ENCODE results near the gene TMEM151B.
"Not testable (repeated sequence)": the region's sequence is repeated elsewhere in the genome, so short reads cannot be mapped to it uniquely, and the experiment has no call there.

TMEM151B gene

GRCh38 chr6:44339763-44340625 is 69.7 kb downstream of the TMEM151B start:
- no peak for DNase-seq

GRCh38 chr6:44341095-44341890 is 71.0 kb downstream of the TMEM151B start:
- no peak for DNase-seq

GRCh38 chr6:44342052-44342451 is 71.8 kb downstream of the TMEM151B start:
- no peak for DNase-seq

- no peak for DNase-seq
These were observed 72.2 kb downstream of the TMEM151B start, which contains the start of gene SPATS1 for GRCh38 chr6:44342489-44342888. Gene SPATS1 (plus strand): TSS chr6:44342650. CDS start chr6:44343096, 446 bp downstream.

- DNase-seq, result not testable (repeated sequence)
These were observed 76.6 kb downstream of the TMEM151B start for GRCh38 chr6:44346818-44347217.

- no peak for DNase-seq
These were observed 79.8 kb downstream of the TMEM151B start for GRCh38 chr6:44349904-44350649.

GRCh38 chr6:44350650-44350994 is 80.4 kb downstream of the TMEM151B start:
- DNase-seq, result not testable (repeated sequence)

- DNase-seq, result no peak
These were observed 82.0 kb downstream of the TMEM151B start for GRCh38 chr6:44352259-44352658.

GRCh38 chr6:44353336-44353735 is 83.1 kb downstream of the TMEM151B start:
- DNase-seq, result no peak

GRCh38 chr6:44355640-44356039 is 85.4 kb downstream of the TMEM151B start:
- DNase-seq, result no peak

GRCh38 chr6:44356487-44356886 is 86.2 kb downstream of the TMEM151B start:
- no peak for DNase-seq
